PC-9 (cell line): Measurements from ENCODE around the gene DYNC1I2. TPM values are rescaled to one million over a fixed set of nuclear protein-coding genes. Genes with fewer than 3 reads are reported as not detected.

Experiments
- BruUV-seq: library from RNA; stranded (reverse); fragments of 400-500 nt; replicated peaks from 2 replicates; lab custom pipeline; 2021; lab: Mats Ljungman, UMichigan
- CTCF ChIA-PET: fragments of 300-600 bp; sonication (Branson Sonifier 250); formaldehyde crosslinking; loops from one replicate; lab custom pipeline; 2022; ENCODE audit warnings: antibody characterized with exemption; lab: Charles Lee
- POLR2A ChIA-PET: fragments of 300-600 bp; sonication (Branson Sonifier 250); formaldehyde crosslinking; loops from one replicate; lab custom pipeline; 2022; ENCODE audit warnings: antibody characterized with exemption; ENCODE audit not compliant: unreplicated experiment; lab: Charles Lee
- DNase-seq, 2 experiments: peaks; one replicate each; pipeline versions ENCODE4 v3.0.0 to v3.0.0-alpha.2; 2015 to 2022; ENCODE audit warnings: mixed read lengths in 1 of 2
- H2AFZ ChIP-seq: fragments of 200-600 bp; sonication (generic); 2 replicates; pipeline ENCODE4 v1.8.1; 2017; ENCODE audit warnings: antibody characterized with exemption
- H3F3A ChIP-seq: fragments of 200-600 bp; sonication (generic); 2 replicates; pipeline ENCODE4 v1.8.1; 2017; ENCODE audit warnings: antibody characterized with exemption, mild to moderate bottlenecking, low read depth; ENCODE audit not compliant: insufficient read depth
- H3K27ac ChIP-seq: fragments of 200-600 bp; sonication (generic); 2 replicates; pipeline ENCODE4 v1.6.1; 2016; ENCODE audit warnings: mixed run types
- H3K27me3 ChIP-seq: fragments of 200-600 bp; sonication (generic); 2 replicates; pipeline ENCODE4 v1.6.1; 2016; ENCODE audit warnings: low read depth, mixed run types; ENCODE audit not compliant: insufficient read depth
- H3K36me3 ChIP-seq: fragments of 200-600 bp; sonication (generic); 2 replicates; pipeline ENCODE4 v1.6.1; 2016; ENCODE audit warnings: low read depth, mixed run types
- H3K4me1 ChIP-seq: fragments of 200-600 bp; sonication (generic); replicated peaks from 2 replicates; pipeline ENCODE4 v1.6.1; 2016; ENCODE audit warnings: mixed run types; ENCODE audit not compliant: insufficient read depth
- H3K4me2 ChIP-seq: fragments of 200-600 bp; sonication (generic); 2 replicates; pipeline ENCODE4 v1.6.1; 2017; ENCODE audit warnings: mixed run types
- H3K4me3 ChIP-seq: fragments of 200-600 bp; sonication (generic); 2 replicates; pipeline ENCODE4 v1.6.1; 2016; ENCODE audit warnings: mixed run types
- H3K79me2 ChIP-seq: fragments of 200-600 bp; sonication (generic); 2 replicates; pipeline ENCODE4 v1.6.1; 2017; ENCODE audit warnings: low read depth, mixed run types
- H3K9me2 ChIP-seq: fragments of 200-600 bp; sonication (generic); 2 replicates; pipeline ENCODE4 v1.8.1; 2017; ENCODE audit warnings: mild to moderate bottlenecking; ENCODE audit not compliant: insufficient read depth
- H3K9me3 ChIP-seq: fragments of 200-600 bp; sonication (generic); 2 replicates; pipeline ENCODE4 v1.8.1; 2016; ENCODE audit warnings: low read depth; ENCODE audit not compliant: insufficient read depth
- H4K20me1 ChIP-seq: fragments of 200-600 bp; sonication (generic); 2 replicates; pipeline ENCODE4 v1.8.1; 2017; ENCODE audit not compliant: insufficient read depth
- CTCF ChIP-seq: fragments of 200-600 bp; sonication (generic); conservative IDR thresholded peaks from 2 replicates; pipeline ENCODE4 v1.6.1; 2017; ENCODE audit warnings: mixed run types, antibody characterized with exemption, mild to moderate bottlenecking, moderate library complexity
- EZH2 ChIP-seq: fragments of 200-600 bp; sonication (generic); IDR thresholded peaks from 2 replicates; pipeline ENCODE4 v1.8.0; 2017; ENCODE audit warnings: antibody characterized with exemption, low read depth
- intact Hi-C: fragments of 100-400 bp; cut with micrococcal nuclease; formaldehyde crosslinking; loops from one replicate; pipeline ENCODE4 v1.10.0; 2022; ENCODE audit not compliant: unreplicated experiment
- total RNA-seq: library from RNA; stranded (reverse); gene quantifications from 2 replicates; pipeline ENCODE4 v1.2.3, GENCODE V29; 2021

DYNC1I2 gene
- total RNA-seq, 1 experiment from 2014 or later: 151 TPM

- H3K27ac ChIP-seq: no peak overlapping the region
- no peaks in the 10 kb centered on the region for H3F3A ChIP-seq
- no peak overlapping the region for H3K4me3 ChIP-seq
- TF ChIP-seq EZH2 (no peak), CTCF (no peak)
- ChIA-PET CTCF (interaction anchor here (0.6 kb wide), 1 partner anchor 823 kb away, joined by 3 read pairs; no protein-coding TSS in a partner anchor), POLR2A (no interaction called here)
- H4K20me1 ChIP-seq: no peaks in the 10 kb centered on the region
- H3K79me2 ChIP-seq: no peaks in the 10 kb centered on the region
- intact Hi-C loops: no loop called here
- H3K36me3 ChIP-seq: peaks cover 46% of the 10 kb centered on the region
- DNase-seq: no peak
- no peak overlapping the region for H2AFZ ChIP-seq
- H3K4me1 ChIP-seq: no peaks in the 10 kb centered on the region
- no peaks in the 10 kb centered on the region for H3K27me3 ChIP-seq
- no TSS peak for BruUV-seq
- H3K9me3 ChIP-seq: no peaks in the 10 kb centered on the region
- H3K4me2 ChIP-seq: no peak overlapping the region
- no peaks in the 10 kb centered on the region for H3K9me2 ChIP-seq
These were observed 53.9 kb downstream of the DYNC1I2 start for GRCh38 chr2:171741189-171741588.

- ChIA-PET POLR2A (interaction anchor here (0.6 kb wide), 2 partner anchors 52 to 107 kb away, joined by 3 to 4 read pairs; no protein-coding TSS in a partner anchor), CTCF (no interaction called here)
- no peak overlapping the region for H3K27ac ChIP-seq
- no peak overlapping the region for H3K4me2 ChIP-seq
- H3F3A ChIP-seq: no peaks in the 10 kb centered on the region
- intact Hi-C loops: no loop called here
- H3K36me3 ChIP-seq: peaks cover 52% of the 10 kb centered on the region
- no peaks in the 10 kb centered on the region for H3K4me1 ChIP-seq
- H2AFZ ChIP-seq: no peak overlapping the region
- TF ChIP-seq EZH2 (no peak), CTCF (no peak)
- H3K79me2 ChIP-seq: no peaks in the 10 kb centered on the region
- H3K4me3 ChIP-seq: no peak overlapping the region
- no peaks in the 10 kb centered on the region for H3K9me2 ChIP-seq
- no peak for DNase-seq
- H3K27me3 ChIP-seq: no peaks in the 10 kb centered on the region
- H3K9me3 ChIP-seq: no peaks in the 10 kb centered on the region
- H4K20me1 ChIP-seq: no peaks in the 10 kb centered on the region
- no TSS peak for BruUV-seq
These were observed 55.5 kb downstream of the DYNC1I2 start for GRCh38 chr2:171742760-171743159.

- intact Hi-C loops: no loop called here
- BruUV-seq: no TSS peak
- CTCF ChIA-PET: interaction anchor here (1.1 kb wide), 1 partner anchor 382 kb away, joined by 3 read pairs; no protein-coding TSS in a partner anchor
- Histone ChIP-seq H3K4me3 (no peak overlapping the region), H3K36me3 (peaks cover 59% of the 10 kb centered on the region), H3K9me3 (no peaks in the 10 kb centered on the region), H3K27me3 (no peaks in the 10 kb centered on the region), H2AFZ (no peak overlapping the region), H3K79me2 (no peaks in the 10 kb centered on the region), H3K9me2 (no peaks in the 10 kb centered on the region), H4K20me1 (no peaks in the 10 kb centered on the region), H3K4me2 (no peak overlapping the region), H3F3A (no peaks in the 10 kb centered on the region), H3K4me1 (no peaks in the 10 kb centered on the region), H3K27ac (no peak overlapping the region)
- POLR2A ChIA-PET: no interaction called here
- no peak for TF ChIP-seq EZH2
- TF ChIP-seq CTCF: no peak
- no peak for DNase-seq
These were observed 57.9 kb downstream of the DYNC1I2 start for GRCh38 chr2:171745141-171745540.
